Upper lobe of left lung (tissue), 6 donors: ENCODE data around the gene HCFC1. TPM values are rescaled to one million over a fixed set of nuclear protein-coding genes. Genes with fewer than 3 reads are reported as not detected.

Experiments
- ATAC-seq, 2 donors: fragments of 200-7000 bp; cut with Tn5 transposase; one replicate each; pipeline ENCODE4 v1.9.1; 2022; ENCODE audit warnings: mild to moderate bottlenecking in 2 of 2, moderate library complexity in 2 of 2; ENCODE audit not compliant: low FRiP score in 2 of 2
- DNase-seq, 2 donors: peaks; one replicate each; pipeline ENCODE4 v3.0.0-alpha.2; 2019 to 2020
- H3K27ac ChIP-seq, 4 donors: fragments of 200-600 bp; sonication (generic); one replicate each; pipeline ENCODE4 v1.5.1; 2016 to 2019
- H3K27me3 ChIP-seq, 4 donors: fragments of 200-600 bp; sonication (generic); one replicate each; pipeline ENCODE4 v1.5.1; 2017 to 2019
- H3K36me3 ChIP-seq, 4 donors: fragments of 200-600 bp; sonication (generic); one replicate each; pipeline ENCODE4 v1.5.1; 2016 to 2019
- H3K4me1 ChIP-seq, 4 donors: fragments of 200-600 bp; sonication (generic); one replicate each; pipeline ENCODE4 v1.5.1; 2018 to 2019
- H3K4me3 ChIP-seq, 4 donors: fragments of 200-600 bp; sonication (generic); one replicate each; pipeline ENCODE4 v1.5.1; 2017 to 2019; ENCODE audit warnings: mild to moderate bottlenecking in 2 of 4, moderate library complexity in 1 of 4
- H3K9me3 ChIP-seq, 4 donors: fragments of 200-600 bp; sonication (generic); one replicate each; pipeline ENCODE4 v1.5.1; 2018 to 2019
- EP300 ChIP-seq, 4 donors: sonication (generic); formaldehyde crosslinking; IDR thresholded peaks; one replicate each; pipeline ENCODE4 v1.5.1; 2017; ENCODE audit warnings: antibody characterized with exemption in 4 of 4, control low read depth in 2 of 4
- POLR2A ChIP-seq, 4 donors: fragments of 450-650 bp; IDR thresholded peaks; one replicate each; pipeline ENCODE4 v1.5.1; 2016 to 2017; ENCODE audit warnings: antibody characterized with exemption in 4 of 4, mild to moderate bottlenecking in 2 of 4
- POLR2AphosphoS5 ChIP-seq, 2 donors: sonication (generic); formaldehyde crosslinking; IDR thresholded peaks; one replicate each; pipeline ENCODE4 v1.5.1; 2017; ENCODE audit warnings: antibody characterized with exemption in 2 of 2
- WGBS, 2 donors: methylation state at CpG; one replicate each; pipeline ENCODE4 v1.1.5; 2017 to 2018; 5-methylcytosine and 5-hydroxymethylcytosine counted together
- total RNA-seq, 6 donors: library from RNA; depleted of rRNA in 4 of 6; stranded (reverse); fragments of >200 nt in 4 of 6; gene quantifications; one replicate each; pipeline versions ENCODE4 v1.1.0 to v1.2.1, GENCODE V29; 2016 to 2021
- TF ChIP-seq, protein P1 (sequence below), 6 experiments: fragments of 450-650 bp in 4 of 6; fragments of 200-600 bp in 2 of 6; sonication (generic) in 2 of 6; IDR thresholded peaks; one replicate each; pipeline ENCODE4 v1.5.1; 2016 to 2019; ENCODE audit warnings: antibody characterized with exemption in 6 of 6
- donor health status: DM: no; HTN: no; CAD: no; lungs with moderate emphysema.
- donor health status: DM: no; HTN: yes; CAD: no; lungs with severe emphysema.

HCFC1 gene
- total RNA-seq, 6 donors from 2014 or later = 40.8 to 78.9 (median 52.2) TPM

DNA sequence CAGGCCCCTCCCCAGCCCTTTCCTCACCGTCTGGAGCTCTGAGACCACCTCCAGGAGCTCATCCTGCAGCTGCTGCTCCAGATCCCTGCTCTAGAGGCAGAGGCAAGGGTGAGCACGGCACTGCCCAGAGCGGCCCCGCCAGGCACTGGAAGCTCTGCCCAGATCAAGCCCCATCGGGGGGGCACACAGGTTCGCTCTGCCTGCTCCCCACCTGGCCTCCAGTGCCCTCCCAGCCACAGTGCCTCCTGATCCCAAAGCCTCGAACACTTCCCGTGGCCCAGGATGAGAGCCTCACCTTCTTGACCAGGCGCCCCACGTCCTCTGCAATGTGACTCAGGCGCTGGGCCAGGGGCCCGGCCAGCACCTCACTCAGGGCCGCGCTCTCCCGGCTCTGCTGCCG, 50.5 kb downstream of the HCFC1 start:
- Histone ChIP-seq H3K4me1 (peaks cover 10 to 54% (median 26%) of the 10 kb centered on the region in 4 donors), H3K9me3 (no peaks in the 10 kb centered on the region), H3K27ac (peak overlapping the region in 2 of 4 donors; percentile 48 to 92), H3K27me3 (peaks cover 0 to 13% (median 0%) of the 10 kb centered on the region in 4 donors), H3K4me3 (peak overlapping the region in 2 of 4 donors; percentile 9 to 24), H3K36me3 (peaks cover 0 to 7% (median 2%) of the 10 kb centered on the region in 4 donors)
- WGBS, 2 donors = 76% methylated on average over 9 of the region's 16 CpGs; no CpG with 5 or more reads in 1 of the 2 donors
- ATAC-seq = no peak
- TF ChIP-seq, protein P1, sequence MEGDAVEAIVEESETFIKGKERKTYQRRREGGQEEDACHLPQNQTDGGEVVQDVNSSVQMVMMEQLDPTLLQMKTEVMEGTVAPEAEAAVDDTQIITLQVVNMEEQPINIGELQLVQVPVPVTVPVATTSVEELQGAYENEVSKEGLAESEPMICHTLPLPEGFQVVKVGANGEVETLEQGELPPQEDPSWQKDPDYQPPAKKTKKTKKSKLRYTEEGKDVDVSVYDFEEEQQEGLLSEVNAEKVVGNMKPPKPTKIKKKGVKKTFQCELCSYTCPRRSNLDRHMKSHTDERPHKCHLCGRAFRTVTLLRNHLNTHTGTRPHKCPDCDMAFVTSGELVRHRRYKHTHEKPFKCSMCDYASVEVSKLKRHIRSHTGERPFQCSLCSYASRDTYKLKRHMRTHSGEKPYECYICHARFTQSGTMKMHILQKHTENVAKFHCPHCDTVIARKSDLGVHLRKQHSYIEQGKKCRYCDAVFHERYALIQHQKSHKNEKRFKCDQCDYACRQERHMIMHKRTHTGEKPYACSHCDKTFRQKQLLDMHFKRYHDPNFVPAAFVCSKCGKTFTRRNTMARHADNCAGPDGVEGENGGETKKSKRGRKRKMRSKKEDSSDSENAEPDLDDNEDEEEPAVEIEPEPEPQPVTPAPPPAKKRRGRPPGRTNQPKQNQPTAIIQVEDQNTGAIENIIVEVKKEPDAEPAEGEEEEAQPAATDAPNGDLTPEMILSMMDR (IDR thresholded peaks at IDR 0.05) = no peak
- TF ChIP-seq POLR2AphosphoS5 (IDR thresholded peaks at IDR 0.05) (no peak), POLR2A (IDR thresholded peaks at IDR 0.05) (no peak), EP300 (IDR thresholded peaks at IDR 0.05) (no peak)
- DNase-seq = no peak

DNA sequence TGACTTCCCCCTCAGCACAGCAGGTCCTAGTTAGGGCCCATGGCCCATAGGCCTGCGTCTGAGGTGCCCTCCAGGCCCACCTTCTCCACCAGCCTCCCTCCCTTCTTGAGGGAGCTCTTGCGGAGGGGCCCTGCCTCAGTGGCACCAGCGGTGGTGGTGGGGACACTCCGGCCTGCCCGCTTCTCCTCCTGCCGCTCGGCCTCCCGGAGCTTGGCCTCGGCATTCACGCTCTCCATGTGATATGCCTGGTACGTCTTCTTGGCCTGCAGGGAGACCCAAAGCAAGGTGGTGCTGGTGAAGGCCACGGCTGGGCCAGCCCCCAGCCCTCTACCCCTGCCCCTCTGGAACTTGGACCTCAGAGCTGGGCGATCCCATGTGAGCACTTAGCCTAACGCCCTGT, 51.1 kb downstream of the HCFC1 start:
- Histone ChIP-seq H3K4me1 (peaks cover 10 to 49% (median 25%) of the 10 kb centered on the region in 4 donors), H3K9me3 (no peaks in the 10 kb centered on the region), H3K4me3 (no peak overlapping the region), H3K27ac (no peak overlapping the region), H3K27me3 (peaks cover 0 to 13% (median 0%) of the 10 kb centered on the region in 4 donors), H3K36me3 (peaks cover 0 to 7% (median 2%) of the 10 kb centered on the region in 4 donors)
- DNase-seq (no peak), ATAC-seq (no peak)
- WGBS, 2 donors = 97% methylated on average over 14 of the region's 14 CpGs; no CpG with 5 or more reads in 1 of the 2 donors
- TF ChIP-seq EP300 (IDR thresholded peaks at IDR 0.05) (no peak), POLR2AphosphoS5 (IDR thresholded peaks at IDR 0.05) (no peak), POLR2A (IDR thresholded peaks at IDR 0.05) (no peak)
- TF ChIP-seq, protein P1 (IDR thresholded peaks at IDR 0.05) = no peak

DNA sequence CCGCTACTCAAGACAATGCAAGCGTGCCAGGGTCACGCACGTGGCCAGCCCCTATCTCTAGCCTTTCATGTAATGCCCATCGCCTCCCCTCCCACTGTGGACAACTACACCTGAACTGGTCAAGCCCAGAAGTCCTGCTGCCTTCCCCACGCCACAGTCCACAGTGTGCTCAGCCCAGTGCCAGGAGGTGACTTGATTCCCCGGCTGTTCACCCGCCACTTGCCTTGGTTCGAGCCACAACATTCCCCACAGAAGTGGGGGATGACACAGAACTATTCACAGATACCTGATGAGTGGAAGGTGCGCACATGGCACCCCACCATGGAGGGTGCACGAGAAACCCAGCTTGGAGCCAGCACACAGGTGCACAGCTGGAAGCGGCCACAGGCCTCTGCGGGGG, 52.3 kb downstream of the HCFC1 start:
- H3K9me3 ChIP-seq = no peaks in the 10 kb centered on the region
- peaks cover 0 to 7% (median 2%) of the 10 kb centered on the region in 4 donors for H3K36me3 ChIP-seq
- TF ChIP-seq POLR2AphosphoS5 (IDR thresholded peaks at IDR 0.05) = no peak
- TF ChIP-seq, protein P1 (IDR thresholded peaks at IDR 0.05) = no peak
- TF ChIP-seq EP300 (IDR thresholded peaks at IDR 0.05) = no peak
- no peak for TF ChIP-seq POLR2A (IDR thresholded peaks at IDR 0.05)
- no peak overlapping the region for H3K4me3 ChIP-seq
- no peak overlapping the region for H3K27ac ChIP-seq
- DNase-seq (no peak), ATAC-seq (no peak)
- H3K27me3 ChIP-seq = peaks cover 0 to 8% (median 0%) of the 10 kb centered on the region in 4 donors
- 87% methylated on average over 7 to 13 of the region's 13 CpGs for WGBS, 2 donors
- peaks cover 10 to 36% (median 22%) of the 10 kb centered on the region in 4 donors for H3K4me1 ChIP-seq

- WGBS, 2 donors = 83% methylated on average over 6 of the region's 6 CpGs
- peaks cover 0 to 8% (median 0%) of the 10 kb centered on the region in 4 donors for H3K27me3 ChIP-seq
- no peak for TF ChIP-seq POLR2A (IDR thresholded peaks at IDR 0.05)
- no peak for TF ChIP-seq EP300 (IDR thresholded peaks at IDR 0.05)
- TF ChIP-seq, protein P1 (IDR thresholded peaks at IDR 0.05) = no peak
- TF ChIP-seq POLR2AphosphoS5 (IDR thresholded peaks at IDR 0.05) = no peak
- DNase-seq = no peak
- peaks cover 0 to 15% (median 4%) of the 10 kb centered on the region in 4 donors for H3K36me3 ChIP-seq
- no peak overlapping the region for H3K4me3 ChIP-seq
- peaks cover 0 to 22% (median 13%) of the 10 kb centered on the region in 4 donors for H3K4me1 ChIP-seq
- ATAC-seq = no peak
- no peak overlapping the region for H3K27ac ChIP-seq
- no peaks in the 10 kb centered on the region for H3K9me3 ChIP-seq
Measured at GRCh38 chrX:153917869-153918268, 53.7 kb downstream of the HCFC1 start.

DNA sequence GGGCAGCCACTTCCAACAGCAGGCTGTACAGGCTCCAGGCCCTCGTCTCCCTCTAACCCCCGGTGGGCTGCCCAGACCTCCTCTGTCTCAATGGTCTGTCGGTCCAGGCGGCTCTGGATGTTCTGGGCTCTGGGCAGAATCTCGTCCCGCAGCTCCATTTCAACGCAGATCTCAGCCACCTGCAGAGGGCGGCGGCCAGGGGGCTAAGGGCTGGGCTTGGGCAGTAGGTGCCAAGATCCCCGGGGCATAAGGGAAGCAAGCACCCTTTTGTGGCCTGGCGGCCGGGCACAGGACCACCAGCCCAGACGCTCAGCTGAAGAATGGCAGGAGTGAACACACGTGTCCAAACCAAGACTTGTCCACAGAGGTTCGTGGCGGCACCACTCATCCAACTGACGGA, 57.9 kb downstream of the HCFC1 start:
- 90 to 96% methylated on average over 4 to 17 of the region's 17 CpGs for WGBS, 2 donors
- H3K36me3 ChIP-seq = peaks cover 0 to 41% (median 4%) of the 10 kb centered on the region in 4 donors

More for the DNA sequence above, 57.9 kb downstream of the HCFC1 start:
- Histone ChIP-seq H3K4me1 (no peaks in the 10 kb centered on the region), H3K9me3 (no peaks in the 10 kb centered on the region), H3K4me3 (no peak overlapping the region), H3K27me3 (no peaks in the 10 kb centered on the region), H3K27ac (no peak overlapping the region)
- ATAC-seq = no peak
- TF ChIP-seq POLR2AphosphoS5 (IDR thresholded peaks at IDR 0.05) (no peak), EP300 (IDR thresholded peaks at IDR 0.05) (no peak), POLR2A (IDR thresholded peaks at IDR 0.05) (no peak)
- TF ChIP-seq, protein P1 (IDR thresholded peaks at IDR 0.05) = no peak
- DNase-seq = peak in 1 of 2 donors; percentile 27
